Caco-2 (cell line): ENCODE results near the gene LRTM1. TPM values are rescaled to one million over a fixed set of nuclear protein-coding genes. Genes with fewer than 3 reads are reported as not detected.

Source experiments
- BruUV-seq: library from RNA; stranded (reverse); fragments of 400-500 nt; replicated peaks from 2 replicates; lab custom pipeline; 2021; lab: Mats Ljungman, UMichigan
- CTCF ChIA-PET: fragments of 300-600 bp; sonication (Branson Sonifier 250); formaldehyde crosslinking; loops from one replicate; lab custom pipeline; 2022; ENCODE audit warnings: antibody characterized with exemption; lab: Charles Lee
- POLR2A ChIA-PET: fragments of 300-600 bp; sonication (Branson Sonifier 250); formaldehyde crosslinking; loops from one replicate; lab custom pipeline; 2022; ENCODE audit warnings: antibody characterized with exemption; lab: Charles Lee
- DNase-seq, 2 experiments: peaks; one replicate each; pipeline versions ENCODE4 v3.0.0 to v3.0.0-alpha.2; 2020 to 2022
- H3K27me3 ChIP-seq: replicated peaks from 2 replicates; pipeline ENCODE4 v1.6.0; 2011; ENCODE audit warnings: low read length; ENCODE audit not compliant: control insufficient read depth, insufficient read depth
- H3K36me3 ChIP-seq: 2 replicates; pipeline ENCODE4 v1.5.1; 2011; ENCODE audit warnings: low read length; ENCODE audit not compliant: control insufficient read depth, insufficient read depth
- H3K4me1 ChIP-seq: fragments of 250-450 bp; sonication (Bioruptor Pico); 2 replicates; pipeline ENCODE4 v1.5.1; 2020; ENCODE audit warnings: mild to moderate bottlenecking
- H3K4me3 ChIP-seq: 2 replicates; pipeline ENCODE4 v1.5.1; 2011; ENCODE audit warnings: low read depth, mild to moderate bottlenecking, control low read depth, low read length
- H3K9me3 ChIP-seq: fragments of 250-450 bp; sonication (Bioruptor Pico); 2 replicates; pipeline ENCODE4 v1.5.1; 2020; ENCODE audit warnings: mild to moderate bottlenecking, moderate library complexity
- H3K27ac Mint-ChIP-seq: one replicate; pipeline ENCODE4 v1.8.0; 2022; ENCODE audit warnings: mixed read lengths; ENCODE audit not compliant: unreplicated experiment
- H3K27me3 Mint-ChIP-seq: one replicate; pipeline ENCODE4 v1.8.0; 2022; ENCODE audit warnings: mixed read lengths; ENCODE audit not compliant: insufficient read depth, unreplicated experiment
- H3K36me3 Mint-ChIP-seq: one replicate; pipeline ENCODE4 v1.8.0; 2022; ENCODE audit warnings: mild to moderate bottlenecking, mixed read lengths; ENCODE audit not compliant: insufficient read depth, unreplicated experiment
- H3K4me1 Mint-ChIP-seq: one replicate; pipeline ENCODE4 v1.8.0; 2022; ENCODE audit warnings: low read depth, mixed read lengths; ENCODE audit not compliant: unreplicated experiment
- H3K4me3 Mint-ChIP-seq: one replicate; pipeline ENCODE4 v1.8.0; 2022; ENCODE audit warnings: mild to moderate bottlenecking, moderate library complexity, mixed read lengths; ENCODE audit not compliant: unreplicated experiment
- H3K9me3 Mint-ChIP-seq: one replicate; pipeline ENCODE4 v1.8.0; 2022; ENCODE audit warnings: mixed read lengths; ENCODE audit not compliant: unreplicated experiment
- CTCF ChIP-seq, 2 experiments: fragments of 200-600 bp in 1 of 2; IDR thresholded peaks; 1 replicate in 1 of 2; 2 replicates in 1 of 2; pipeline versions ENCODE4 v1.5.1 to v1.8.0; 2011 to 2022; ENCODE audit warnings: antibody characterized with exemption in 1 of 2, control low read depth in 1 of 2, inconsistent platforms in 1 of 2, low read depth in 1 of 2, low read length in 1 of 2, mild to moderate bottlenecking in 1 of 2, moderate library complexity in 1 of 2; ENCODE audit not compliant: insufficient read depth in 1 of 2, severe bottlenecking in 1 of 2, unreplicated experiment in 1 of 2
- intact Hi-C: fragments of 100-400 bp; cut with micrococcal nuclease; formaldehyde crosslinking; loops from one replicate; pipeline ENCODE4 v1.10.0; 2022; ENCODE audit not compliant: unreplicated experiment
- total RNA-seq: library from RNA; stranded (reverse); gene quantifications from 2 replicates; pipeline ENCODE4 v1.2.3, GENCODE V29; 2022

The LRTM1 gene
- total RNA-seq, 1 experiment from 2014 or later, result not detected

GRCh38 chr3:54870423-54870822 lies 57.4 kb downstream of the LRTM1 start:
- no peaks in the 10 kb centered on the region for H3K4me1 Mint-ChIP-seq
- no peaks in the 10 kb centered on the region for H3K27me3 ChIP-seq
- H3K9me3 Mint-ChIP-seq, result no peaks in the 10 kb centered on the region
- no peaks in the 10 kb centered on the region for H3K9me3 ChIP-seq
- no peak overlapping the region for H3K4me3 Mint-ChIP-seq
- ChIA-PET CTCF (no interaction called here), POLR2A (no interaction called here)
- peak in 1 of 2 experiments; percentile 43 for TF ChIP-seq CTCF (IDR thresholded peaks at IDR 0.05; ENCODE audit: insufficient read depth in 1 of 2, low read depth in 1 of 2, low read length in 1 of 2, severe bottlenecking in 1 of 2, unreplicated experiment in 1 of 2)
- H3K4me3 ChIP-seq, result no peak overlapping the region
- no peak overlapping the region for H3K27ac Mint-ChIP-seq
- peaks cover 11% of the 10 kb centered on the region for H3K27me3 Mint-ChIP-seq
- H3K4me1 ChIP-seq, result no peaks in the 10 kb centered on the region
- no peaks in the 10 kb centered on the region for H3K36me3 Mint-ChIP-seq
- intact Hi-C loops, result loop anchor here (1.0 to 10.0 kb wide), 2 partner anchors 84 to 142 kb away; no protein-coding TSS in a partner anchor
- H3K36me3 ChIP-seq, result no peaks in the 10 kb centered on the region
- DNase-seq, result peak; percentile 24 to 38
- BruUV-seq, result no TSS peak
